ENCODE measurements around the gene FAM193B.

Gene FAM193B

GRCh38 chr5:177554474-177555111 is at the start of gene FAM193B:
Gene FAM193B, minus strand, starts transcription at chr5:177554563. Its CDS starts 105 bp downstream, at chr5:177554458.
- Histone ChIP-seq H3K9ac (ENCODE audit: low read length) (peak within 1 kb of the TSS; percentile 69), H3K4me1 (ENCODE audit: control insufficient read depth, insufficient read depth, low read length) (peaks cover 18% of the 10 kb centered on the region), H3K36me3 (ENCODE audit: control insufficient read depth, insufficient read depth, low read length) (no peaks in the 10 kb centered on the region), H3K9me3 (ENCODE audit: control insufficient read depth, low read length) (no peaks in the 10 kb centered on the region), H3K4me3 (ENCODE audit: low read length) (peak within 1 kb of the TSS; percentile 72), H3K27me3 (ENCODE audit: control insufficient read depth, insufficient read depth, low read length) (no peaks in the 10 kb centered on the region)

DNA sequence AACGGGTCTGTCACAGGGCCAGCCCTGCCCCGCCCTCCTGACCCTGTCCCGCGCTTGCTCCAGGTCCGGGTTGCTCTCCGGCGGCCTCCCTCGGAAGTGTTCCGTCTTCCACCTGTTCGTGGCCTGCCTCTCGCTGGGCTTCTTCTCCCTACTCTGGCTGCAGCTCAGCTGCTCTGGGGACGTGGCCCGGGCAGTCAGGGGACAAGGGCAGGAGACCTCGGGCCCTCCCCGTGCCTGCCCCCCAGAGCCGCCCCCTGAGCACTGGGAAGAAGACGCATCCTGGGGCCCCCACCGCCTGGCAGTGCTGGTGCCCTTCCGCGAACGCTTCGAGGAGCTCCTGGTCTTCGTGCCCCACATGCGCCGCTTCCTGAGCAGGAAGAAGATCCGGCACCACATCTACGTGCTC is 49.8 kb upstream of the FAM193B start:
- Histone ChIP-seq H3K36me3 (ENCODE audit: control insufficient read depth, insufficient read depth, low read length) (no peaks in the 10 kb centered on the region), H3K4me1 (ENCODE audit: control insufficient read depth, insufficient read depth, low read length) (peaks cover 37% of the 10 kb centered on the region), H3K9ac (ENCODE audit: low read length) (no peak overlapping the region), H3K9me3 (ENCODE audit: control insufficient read depth, low read length) (no peaks in the 10 kb centered on the region), H3K27me3 (ENCODE audit: control insufficient read depth, insufficient read depth, low read length) (no peaks in the 10 kb centered on the region), H3K4me3 (ENCODE audit: low read length) (no peak overlapping the region)

- no peaks in the 10 kb centered on the region for H3K36me3 ChIP-seq (ENCODE audit: control insufficient read depth, insufficient read depth, low read length)
- no peak overlapping the region for H3K4me3 ChIP-seq (ENCODE audit: low read length)
- no peaks in the 10 kb centered on the region for H3K9me3 ChIP-seq (ENCODE audit: control insufficient read depth, low read length)
- H3K4me1 ChIP-seq (ENCODE audit: control insufficient read depth, insufficient read depth, low read length) = peaks cover 37% of the 10 kb centered on the region
- no peaks in the 10 kb centered on the region for H3K27me3 ChIP-seq (ENCODE audit: control insufficient read depth, insufficient read depth, low read length)
- no peak overlapping the region for H3K9ac ChIP-seq (ENCODE audit: low read length)
These were observed 49.3 kb upstream of the FAM193B start for GRCh38 chr5:177603631-177604030.

DNA sequence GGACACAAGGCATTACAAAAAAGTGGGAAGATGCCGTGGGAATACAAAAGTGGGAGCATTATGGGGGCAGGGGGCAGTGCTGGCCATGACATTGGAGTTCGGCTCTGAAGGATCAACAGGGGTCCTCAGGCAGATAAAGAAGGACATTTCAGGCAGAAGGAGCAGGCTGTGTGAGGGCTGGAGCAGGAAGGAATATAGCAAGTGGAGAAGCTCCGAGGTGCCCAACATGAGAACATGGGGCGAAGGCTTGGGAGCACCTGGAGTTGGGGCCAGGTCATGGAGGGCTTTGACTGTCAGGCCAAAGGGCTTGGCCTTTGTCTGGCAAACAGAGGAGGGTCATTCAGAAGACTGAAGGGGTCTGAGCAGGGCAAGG is 48.1 kb upstream of the FAM193B start:
- Histone ChIP-seq H3K27me3 (ENCODE audit: control insufficient read depth, insufficient read depth, low read length) (no peaks in the 10 kb centered on the region), H3K4me1 (ENCODE audit: control insufficient read depth, insufficient read depth, low read length) (peaks cover 33% of the 10 kb centered on the region), H3K4me3 (ENCODE audit: low read length) (no peak overlapping the region), H3K9ac (ENCODE audit: low read length) (no peak overlapping the region), H3K9me3 (ENCODE audit: control insufficient read depth, low read length) (no peaks in the 10 kb centered on the region), H3K36me3 (ENCODE audit: control insufficient read depth, insufficient read depth, low read length) (no peaks in the 10 kb centered on the region)

- H3K27me3 ChIP-seq (ENCODE audit: control insufficient read depth, insufficient read depth, low read length) = no peaks in the 10 kb centered on the region
- no peak overlapping the region for H3K9ac ChIP-seq (ENCODE audit: low read length)
- no peak overlapping the region for H3K4me3 ChIP-seq (ENCODE audit: low read length)
These were observed 47.5 kb upstream of the FAM193B start for GRCh38 chr5:177601577-177602457.

DNA sequence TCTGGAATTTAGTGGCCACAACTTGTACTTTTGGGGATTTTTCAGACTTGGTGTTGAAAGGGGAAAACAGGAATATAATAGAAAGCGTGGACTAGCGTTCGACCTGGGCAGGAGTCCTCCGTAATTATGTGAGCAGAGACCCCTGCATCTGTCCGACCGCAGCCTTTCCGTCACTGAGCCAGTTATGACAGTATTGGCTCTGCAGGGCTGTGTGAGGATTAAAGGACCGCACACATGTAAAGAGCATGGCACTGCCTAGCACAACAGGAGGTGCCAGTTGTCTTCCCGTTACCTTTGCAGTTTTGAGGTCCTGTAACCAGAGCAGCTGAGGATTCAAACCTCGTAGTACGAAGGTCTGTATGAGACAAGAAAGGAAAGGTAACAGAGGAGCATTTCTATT is 46.8 kb upstream of the FAM193B start:
- no peak overlapping the region for H3K9ac ChIP-seq (ENCODE audit: low read length)
- no peaks in the 10 kb centered on the region for H3K9me3 ChIP-seq (ENCODE audit: control insufficient read depth, low read length)
- peaks cover 28% of the 10 kb centered on the region for H3K4me1 ChIP-seq (ENCODE audit: control insufficient read depth, insufficient read depth, low read length)
- H3K36me3 ChIP-seq (ENCODE audit: control insufficient read depth, insufficient read depth, low read length) = no peaks in the 10 kb centered on the region
- no peaks in the 10 kb centered on the region for H3K27me3 ChIP-seq (ENCODE audit: control insufficient read depth, insufficient read depth, low read length)
- H3K4me3 ChIP-seq (ENCODE audit: low read length) = no peak overlapping the region

More at GRCh38 chr5:177601577-177602457, 47.5 kb upstream of the FAM193B start:
- H3K9me3 ChIP-seq (ENCODE audit: control insufficient read depth, low read length) = no peaks in the 10 kb centered on the region
- no peaks in the 10 kb centered on the region for H3K36me3 ChIP-seq (ENCODE audit: control insufficient read depth, insufficient read depth, low read length)
- peaks cover 28% of the 10 kb centered on the region for H3K4me1 ChIP-seq (ENCODE audit: control insufficient read depth, insufficient read depth, low read length)

DNA sequence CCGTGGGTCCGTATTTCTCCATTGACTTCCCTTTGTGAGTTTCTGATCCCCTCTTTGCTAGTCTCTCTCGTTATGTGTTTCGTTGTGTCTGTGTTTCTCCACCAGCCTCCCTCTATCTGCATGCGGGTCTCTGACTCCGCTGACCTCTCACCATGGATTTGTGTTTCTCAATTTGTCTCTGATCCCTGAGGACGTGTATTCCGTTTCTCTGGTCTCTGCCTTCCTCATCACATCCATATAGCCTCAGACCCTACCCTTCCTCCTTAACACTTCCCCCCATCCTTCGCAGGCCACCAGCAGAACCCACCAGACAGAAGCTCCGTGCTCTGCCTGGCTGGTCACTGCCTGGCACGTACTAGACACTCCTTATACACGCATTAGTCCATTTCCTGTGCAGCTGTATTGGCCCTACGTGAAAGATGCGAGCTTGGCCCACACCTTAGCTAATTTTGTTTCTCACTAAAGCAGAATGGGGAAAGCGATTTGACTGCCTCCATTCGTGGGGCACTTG is 46.2 kb upstream of the FAM193B start:
- peak overlapping the region; percentile 66 for H3K9ac ChIP-seq (ENCODE audit: low read length)
- no peaks in the 10 kb centered on the region for H3K9me3 ChIP-seq (ENCODE audit: control insufficient read depth, low read length)
- peak overlapping the region; percentile 53 for H3K4me3 ChIP-seq (ENCODE audit: low read length)
- H3K36me3 ChIP-seq (ENCODE audit: control insufficient read depth, insufficient read depth, low read length) = peaks cover 2% of the 10 kb centered on the region
- H3K4me1 ChIP-seq (ENCODE audit: control insufficient read depth, insufficient read depth, low read length) = peaks cover 25% of the 10 kb centered on the region
- no peaks in the 10 kb centered on the region for H3K27me3 ChIP-seq (ENCODE audit: control insufficient read depth, insufficient read depth, low read length)

DNA sequence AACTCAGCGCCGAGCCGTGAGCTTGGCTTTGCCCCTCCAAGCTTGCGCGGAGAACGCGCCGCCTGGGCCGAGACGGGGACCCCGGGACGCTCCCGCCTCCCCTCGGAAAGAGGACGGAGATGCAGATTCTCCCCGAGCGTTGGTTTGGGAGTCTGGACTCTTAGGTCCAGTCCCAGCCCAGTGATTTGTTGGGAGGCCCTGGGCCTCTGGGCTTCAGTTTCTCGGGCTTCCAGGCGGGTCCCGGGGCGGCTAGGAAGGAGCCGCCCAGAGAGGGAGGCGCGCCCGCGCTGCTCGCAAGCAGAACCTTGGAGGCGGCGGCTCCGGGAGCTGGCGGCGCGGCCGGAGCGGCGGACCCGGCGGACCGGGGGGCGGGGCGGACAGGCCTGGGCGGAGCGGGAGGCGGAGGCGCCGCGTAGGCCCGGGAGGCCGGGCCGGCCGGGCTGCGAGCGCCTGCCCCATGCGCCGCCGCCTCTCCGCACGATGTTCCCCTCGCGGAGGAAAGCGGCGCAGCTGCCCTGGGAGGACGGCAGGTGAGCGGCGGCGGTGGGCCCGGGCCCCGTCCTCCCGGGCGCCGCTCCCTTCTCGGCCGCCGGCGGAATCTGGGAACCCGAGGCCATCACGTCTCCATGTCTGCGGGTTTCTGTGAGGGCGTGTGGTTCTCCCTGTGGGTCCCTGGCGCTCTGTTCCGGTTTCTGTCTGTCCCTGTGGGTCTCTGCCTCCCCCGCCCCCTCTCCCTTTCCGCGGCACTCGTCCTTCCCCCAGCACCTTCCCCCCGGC is 45.6 kb upstream of the FAM193B start, which contains the start of gene B4GALT7:
B4GALT7 (plus strand) TSS at position 402 of the 777 bp plus-strand sequence; CDS start at position 481, 79 bp downstream.
- no peaks in the 10 kb centered on the region for H3K9me3 ChIP-seq (ENCODE audit: control insufficient read depth, low read length)
- H3K4me3 ChIP-seq (ENCODE audit: low read length) = peak within 1 kb of the TSS; percentile 55
- H3K36me3 ChIP-seq (ENCODE audit: control insufficient read depth, insufficient read depth, low read length) = peaks cover 9% of the 10 kb centered on the region
- H3K27me3 ChIP-seq (ENCODE audit: control insufficient read depth, insufficient read depth, low read length) = no peaks in the 10 kb centered on the region
- H3K9ac ChIP-seq (ENCODE audit: low read length) = peak within 1 kb of the TSS; percentile 70
- peaks cover 18% of the 10 kb centered on the region for H3K4me1 ChIP-seq (ENCODE audit: control insufficient read depth, insufficient read depth, low read length)

DNA sequence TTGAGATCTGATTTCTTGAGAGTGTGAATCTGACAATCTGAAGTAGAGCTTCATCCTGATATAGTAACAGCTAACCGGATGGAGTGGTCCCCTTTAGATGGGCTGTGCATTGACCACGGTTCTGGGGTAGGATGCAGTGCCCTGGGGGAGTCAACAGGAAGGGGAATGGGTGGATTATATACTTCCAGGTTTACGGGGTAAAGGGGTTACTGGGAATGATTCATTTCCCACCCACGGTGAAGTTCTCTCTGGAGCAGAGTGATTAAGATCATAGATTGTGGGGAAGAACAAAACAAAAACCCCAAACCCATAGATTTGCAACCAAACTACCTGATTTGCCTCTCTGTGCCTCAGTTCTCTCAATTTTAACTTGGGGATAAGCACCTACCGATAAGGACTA is 44.1 kb upstream of the FAM193B start:
- peaks cover 18% of the 10 kb centered on the region for H3K4me1 ChIP-seq (ENCODE audit: control insufficient read depth, insufficient read depth, low read length)

GRCh38 chr5:177596775-177597238 is 42.4 kb upstream of the FAM193B start:
- H3K9me3 ChIP-seq (ENCODE audit: control insufficient read depth, low read length) = no peaks in the 10 kb centered on the region
- no peaks in the 10 kb centered on the region for H3K27me3 ChIP-seq (ENCODE audit: control insufficient read depth, insufficient read depth, low read length)
- H3K4me3 ChIP-seq (ENCODE audit: low read length) = no peak overlapping the region
- no peak overlapping the region for H3K9ac ChIP-seq (ENCODE audit: low read length)
- peaks cover 21% of the 10 kb centered on the region for H3K4me1 ChIP-seq (ENCODE audit: control insufficient read depth, insufficient read depth, low read length)
- H3K36me3 ChIP-seq (ENCODE audit: control insufficient read depth, insufficient read depth, low read length) = peaks cover 23% of the 10 kb centered on the region

More for the DNA sequence above, 44.1 kb upstream of the FAM193B start:
- Histone ChIP-seq H3K4me3 (ENCODE audit: low read length) (no peak overlapping the region), H3K27me3 (ENCODE audit: control insufficient read depth, insufficient read depth, low read length) (no peaks in the 10 kb centered on the region), H3K36me3 (ENCODE audit: control insufficient read depth, insufficient read depth, low read length) (peaks cover 22% of the 10 kb centered on the region), H3K9ac (ENCODE audit: low read length) (no peak overlapping the region), H3K9me3 (ENCODE audit: control insufficient read depth, low read length) (no peaks in the 10 kb centered on the region)

DNA sequence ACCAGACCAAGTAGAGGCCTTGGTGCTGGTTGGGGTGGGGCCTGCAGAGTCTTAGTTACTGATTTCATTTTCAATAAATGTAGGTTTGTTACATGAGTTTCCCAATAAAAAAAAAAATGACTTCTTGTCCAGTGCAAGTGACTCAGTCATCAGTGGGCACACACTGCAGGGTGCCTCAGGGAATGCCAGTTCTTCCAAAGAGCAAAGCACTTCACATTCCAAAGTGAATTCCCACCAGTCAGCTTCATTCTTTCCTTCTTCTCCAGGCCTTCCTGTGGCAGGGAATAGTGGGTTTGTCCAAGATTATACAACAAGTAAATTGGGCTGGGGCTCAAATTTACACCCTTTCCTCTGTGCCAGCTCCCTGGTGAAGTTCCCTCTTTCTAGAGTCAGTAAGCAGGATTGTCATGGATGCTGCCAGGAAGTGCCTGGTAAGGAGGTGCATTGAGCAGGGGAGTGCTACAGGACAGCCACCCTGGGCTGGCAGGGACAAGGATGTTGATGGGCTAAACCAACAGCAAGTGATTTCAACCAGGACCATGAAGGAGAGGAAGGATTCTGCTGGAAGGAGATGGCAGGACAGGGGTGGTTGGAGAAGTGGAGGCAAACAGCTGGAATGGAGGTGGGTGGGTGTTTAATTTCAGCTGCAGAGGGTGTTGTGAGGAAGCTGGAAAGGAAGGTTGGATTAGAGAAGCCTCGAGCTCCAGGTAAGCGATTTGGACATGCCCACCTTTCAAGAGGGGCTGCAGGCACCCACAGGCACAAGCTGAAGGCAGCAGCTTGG is 41.8 kb upstream of the FAM193B start:
- no peaks in the 10 kb centered on the region for H3K27me3 ChIP-seq (ENCODE audit: control insufficient read depth, insufficient read depth, low read length)
- H3K36me3 ChIP-seq (ENCODE audit: control insufficient read depth, insufficient read depth, low read length) = peaks cover 23% of the 10 kb centered on the region
- peaks cover 15% of the 10 kb centered on the region for H3K4me1 ChIP-seq (ENCODE audit: control insufficient read depth, insufficient read depth, low read length)
- no peak overlapping the region for H3K9ac ChIP-seq (ENCODE audit: low read length)
- H3K9me3 ChIP-seq (ENCODE audit: control insufficient read depth, low read length) = no peaks in the 10 kb centered on the region
- no peak overlapping the region for H3K4me3 ChIP-seq (ENCODE audit: low read length)
